Measurements from ENCODE around the gene LPP. TPM values are rescaled to one million over a fixed set of nuclear protein-coding genes. Genes with fewer than 3 reads are reported as not detected.

The LPP gene
- total RNA-seq, 2 donors from 2014 or later = 170 to 246 TPM

GRCh38 chr3:188380722-188381121 lies 226.8 kb downstream of the LPP start:
- H3K9ac ChIP-seq (ENCODE audit: low read depth in 2 of 2, low read length in 2 of 2) = no peak overlapping the region
- intact Hi-C loops (cut with DNase I) = no loop called here

GRCh38 chr3:188383748-188384147 lies 229.8 kb downstream of the LPP start:
- H3K9ac ChIP-seq (ENCODE audit: low read depth in 2 of 2, low read length in 2 of 2) = no peak overlapping the region
- H3K4me1 ChIP-seq = no peaks in the 10 kb centered on the region
- no peak overlapping the region for H3K27ac ChIP-seq
- no peaks in the 10 kb centered on the region for H3K27me3 ChIP-seq
- no peak overlapping the region for H3K4me3 ChIP-seq
- no peaks in the 10 kb centered on the region for H3K36me3 ChIP-seq
- no peak for TF ChIP-seq CTCF (IDR thresholded peaks at IDR 0.05)
- no peak for DNase-seq
- H3K9me3 ChIP-seq = no peaks in the 10 kb centered on the region
- intact Hi-C loops (cut with DNase I) = no loop called here

More at GRCh38 chr3:188380722-188381121, 226.8 kb downstream of the LPP start:
- Histone ChIP-seq H3K27ac (peak overlapping the region; percentile 18), H3K9me3 (no peaks in the 10 kb centered on the region), H3K36me3 (no peaks in the 10 kb centered on the region), H3K27me3 (no peaks in the 10 kb centered on the region), H3K4me1 (no peaks in the 10 kb centered on the region), H3K4me3 (no peak overlapping the region)
- no peak for DNase-seq
- no peak for TF ChIP-seq CTCF (IDR thresholded peaks at IDR 0.05)

- Histone ChIP-seq H3K9ac (ENCODE audit: low read depth in 2 of 2, low read length in 2 of 2) (no peak overlapping the region), H3K27me3 (no peaks in the 10 kb centered on the region), H3K9me3 (no peaks in the 10 kb centered on the region), H3K4me1 (no peaks in the 10 kb centered on the region), H3K36me3 (no peaks in the 10 kb centered on the region), H3K4me3 (no peak overlapping the region), H3K27ac (no peak overlapping the region)
- no peak for DNase-seq
- intact Hi-C loops (cut with DNase I) = no loop called here
- no peak for TF ChIP-seq CTCF (IDR thresholded peaks at IDR 0.05)
Observed at GRCh38 chr3:188385295-188385694, 231.3 kb downstream of the LPP start.

GRCh38 chr3:188389711-188390342 lies 235.9 kb downstream of the LPP start:
- no peaks in the 10 kb centered on the region for H3K4me1 ChIP-seq
- H3K27me3 ChIP-seq = no peaks in the 10 kb centered on the region
- H3K36me3 ChIP-seq = no peaks in the 10 kb centered on the region
- TF ChIP-seq CTCF (IDR thresholded peaks at IDR 0.05) = no peak
- DNase-seq = peak; percentile 31
- no peaks in the 10 kb centered on the region for H3K9me3 ChIP-seq
- H3K9ac ChIP-seq (ENCODE audit: low read depth in 2 of 2, low read length in 2 of 2) = no peak overlapping the region
- H3K4me3 ChIP-seq = no peak overlapping the region
- H3K27ac ChIP-seq = peak overlapping the region; percentile 13
- intact Hi-C loops (cut with DNase I) = no loop called here

GRCh38 chr3:188390343-188390718 lies 236.4 kb downstream of the LPP start:
- Histone ChIP-seq H3K9ac (ENCODE audit: low read depth in 2 of 2, low read length in 2 of 2) (no peak overlapping the region), H3K4me3 (no peak overlapping the region), H3K9me3 (no peaks in the 10 kb centered on the region), H3K27me3 (no peaks in the 10 kb centered on the region), H3K36me3 (no peaks in the 10 kb centered on the region), H3K27ac (peak overlapping the region; percentile 13), H3K4me1 (no peaks in the 10 kb centered on the region)
- DNase-seq = no peak
- TF ChIP-seq CTCF (IDR thresholded peaks at IDR 0.05) = no peak
- intact Hi-C loops (cut with DNase I) = no loop called here

Measured in colonic mucosa (tissue), 4 donors.